ENCODE measurements around the gene RPGRIP1L. TPM values are rescaled to one million over a fixed set of nuclear protein-coding genes. Genes with fewer than 3 reads are reported as not detected.

The RPGRIP1L gene
- total and polyA plus RNA-seq, 2 donors (not counting 1 experiment from before 2014, with no cell fraction given), result 1.0 to 7.1 TPM

- 100% methylated on average over 1 of the region's 4 CpGs for WGBS (ENCODE audit: insufficient coverage)
- CTCF ChIA-PET, result no interaction called here
- no peak for TF ChIP-seq CTCF (IDR thresholded peaks at IDR 0.05)
- no peak for TF ChIP-seq EZH2 (IDR thresholded peaks at IDR 0.05; ENCODE audit: borderline replicate concordance, insufficient read depth, low read depth, low read length, poor library complexity, severe bottlenecking)
- POLR2A ChIA-PET, result no interaction called here
- no peaks in the 10 kb centered on the region for H3K9me3 Mint-ChIP-seq (ENCODE audit: insufficient read depth)
- DNase-seq, result no peak
- no peak overlapping the region for H3K9ac ChIP-seq (ENCODE audit: low read length)
- no peak overlapping the region for H3K4me2 ChIP-seq (replicated peaks; ENCODE audit: low read depth, low read length, poor library complexity, severe bottlenecking)
- H3K79me2 ChIP-seq (ENCODE audit: control insufficient read depth, insufficient read depth, low read length), result no peaks in the 10 kb centered on the region
- H3K4me1 ChIP-seq (ENCODE audit: control insufficient read depth in 2 of 2, insufficient read depth in 2 of 2, low read length in 2 of 2), result no peaks in the 10 kb centered on the region
- intact Hi-C loops (cut with micrococcal nuclease), result no loop called here
- no peak overlapping the region for H3K4me3 Mint-ChIP-seq
- H3K4me3 ChIP-seq (ENCODE audit: control extremely low read depth in 1 of 5, extremely low read depth in 1 of 5, insufficient read depth in 1 of 5, low read depth in 2 of 5, low read length in 4 of 5), result no peak overlapping the region
- H3K9me3 ChIP-seq (ENCODE audit: control extremely low read depth in 1 of 3, control insufficient read depth in 2 of 3, insufficient read depth in 1 of 3, low read length in 2 of 3), result no peaks in the 10 kb centered on the region
- peaks cover 10% of the 10 kb centered on the region for H3K27me3 Mint-ChIP-seq
- H4K20me1 ChIP-seq (ENCODE audit: control insufficient read depth, insufficient read depth, low read length, poor library complexity, severe bottlenecking), result no peaks in the 10 kb centered on the region
- no peaks in the 10 kb centered on the region for H3K36me3 ChIP-seq (replicated peaks in 1 of 2; ENCODE audit: control extremely low read depth in 1 of 2, control insufficient read depth in 1 of 2, extremely low read depth in 1 of 2, insufficient read depth in 2 of 2, low read length in 1 of 2)
- no peak overlapping the region for H3K27ac ChIP-seq (ENCODE audit: low read length in 2 of 2)
- H3K4me1 Mint-ChIP-seq, result no peaks in the 10 kb centered on the region
- H3K27me3 ChIP-seq (replicated peaks in 1 of 4; ENCODE audit: control extremely low read depth in 1 of 4, control insufficient read depth in 3 of 4, insufficient read depth in 4 of 4, low read length in 3 of 4), result no peaks in the 10 kb centered on the region
- H3K27ac Mint-ChIP-seq, result no peak overlapping the region
- no peak for ATAC-seq (ENCODE audit: low read depth)
- H2AFZ ChIP-seq (ENCODE audit: insufficient read depth, low read depth, low read length, poor library complexity, severe bottlenecking), result no peak overlapping the region
These were observed 140.2 kb downstream of the RPGRIP1L start for GRCh38 chr16:53563426-53563825.

- no peaks in the 10 kb centered on the region for H3K4me1 ChIP-seq (ENCODE audit: control insufficient read depth in 2 of 2, insufficient read depth in 2 of 2, low read length in 2 of 2)
- Mint-ChIP-seq H3K4me1 (no peaks in the 10 kb centered on the region), H3K4me3 (no peak overlapping the region), H3K27me3 (peaks cover 10% of the 10 kb centered on the region), H3K27ac (no peak overlapping the region), H3K9me3 (ENCODE audit: insufficient read depth) (no peaks in the 10 kb centered on the region)
- intact Hi-C loops (cut with micrococcal nuclease), result no loop called here
- no peak for DNase-seq
- no peak overlapping the region for H3K27ac ChIP-seq (ENCODE audit: low read length in 2 of 2)
- H3K36me3 ChIP-seq (replicated peaks in 1 of 2; ENCODE audit: control extremely low read depth in 1 of 2, control insufficient read depth in 1 of 2, extremely low read depth in 1 of 2, insufficient read depth in 2 of 2, low read length in 1 of 2), result no peaks in the 10 kb centered on the region
- TF ChIP-seq EZH2 (IDR thresholded peaks at IDR 0.05; ENCODE audit: borderline replicate concordance, insufficient read depth, low read depth, low read length, poor library complexity, severe bottlenecking) (no peak), CTCF (IDR thresholded peaks at IDR 0.05) (no peak)
- ChIA-PET POLR2A (interaction anchor here (0.7 kb wide), 1 partner anchor 388 kb away, joined by 10 read pairs; no protein-coding TSS in a partner anchor), CTCF (no interaction called here)
- no peak overlapping the region for H3K4me3 ChIP-seq (ENCODE audit: control extremely low read depth in 1 of 5, extremely low read depth in 1 of 5, insufficient read depth in 1 of 5, low read depth in 2 of 5, low read length in 4 of 5)
- H3K79me2 ChIP-seq (ENCODE audit: control insufficient read depth, insufficient read depth, low read length), result no peaks in the 10 kb centered on the region
- H3K9me3 ChIP-seq (ENCODE audit: control extremely low read depth in 1 of 3, control insufficient read depth in 2 of 3, insufficient read depth in 1 of 3, low read length in 2 of 3), result no peaks in the 10 kb centered on the region
- no peak for ATAC-seq (ENCODE audit: low read depth)
- H2AFZ ChIP-seq (ENCODE audit: insufficient read depth, low read depth, low read length, poor library complexity, severe bottlenecking), result no peak overlapping the region
- no peak overlapping the region for H3K4me2 ChIP-seq (replicated peaks; ENCODE audit: low read depth, low read length, poor library complexity, severe bottlenecking)
- no peak overlapping the region for H3K9ac ChIP-seq (ENCODE audit: low read length)
- 88% methylated on average over 4 of the region's 5 CpGs for WGBS (ENCODE audit: insufficient coverage)
- H4K20me1 ChIP-seq (ENCODE audit: control insufficient read depth, insufficient read depth, low read length, poor library complexity, severe bottlenecking), result no peaks in the 10 kb centered on the region
- H3K27me3 ChIP-seq (replicated peaks in 1 of 4; ENCODE audit: control extremely low read depth in 1 of 4, control insufficient read depth in 3 of 4, insufficient read depth in 4 of 4, low read length in 3 of 4), result no peaks in the 10 kb centered on the region
These were observed 142.4 kb downstream of the RPGRIP1L start for GRCh38 chr16:53561101-53561888.
